NCI-H748 (cell line): ENCODE data around the gene TBX2.
A peak's percentile ranks its signal among the peaks of the same experiment; 100 is the strongest.

Source experiments
- DNase-seq: peaks from one replicate; lab custom pipeline; 2025; ENCODE audit not compliant: unreplicated experiment; lab: John Stamatoyannopoulos, UW

TBX2 gene

GRCh38 chr17:61412143-61412859 is 12.7 kb downstream of the TBX2 start:
- peak; percentile 81 for DNase-seq

GRCh38 chr17:61412860-61413660 is 13.4 kb downstream of the TBX2 start:
- DNase-seq: no peak

GRCh38 chr17:61413661-61414126 is 14.1 kb downstream of the TBX2 start:
- DNase-seq: no peak

- no peak for DNase-seq
Observed at GRCh38 chr17:61414141-61414935, 14.7 kb downstream of the TBX2 start.

GRCh38 chr17:61414936-61415251 is 15.3 kb downstream of the TBX2 start:
- DNase-seq: no peak

GRCh38 chr17:61415374-61416210 is 15.9 kb downstream of the TBX2 start:
- DNase-seq: no peak

GRCh38 chr17:61416211-61416539 is 16.5 kb downstream of the TBX2 start:
- no peak for DNase-seq

- DNase-seq: peak; percentile 76
Observed at GRCh38 chr17:61416540-61417363, 17.1 kb downstream of the TBX2 start.

- DNase-seq: no peak
Observed at GRCh38 chr17:61418449-61418848, 18.8 kb downstream of the TBX2 start.

GRCh38 chr17:61419496-61420046 is 19.9 kb downstream of the TBX2 start:
- no peak for DNase-seq

- no peak for DNase-seq
Observed at GRCh38 chr17:61420052-61420451, 20.4 kb downstream of the TBX2 start.

GRCh38 chr17:61420745-61421398 is 21.2 kb downstream of the TBX2 start:
- DNase-seq: no peak

- DNase-seq: no peak
Observed at GRCh38 chr17:61421460-61421859, 21.8 kb downstream of the TBX2 start.

- DNase-seq: no peak
Observed at GRCh38 chr17:61422116-61422799, 22.6 kb downstream of the TBX2 start.

GRCh38 chr17:61422869-61423268 is 23.2 kb downstream of the TBX2 start:
- no peak for DNase-seq

- DNase-seq: no peak
Observed at GRCh38 chr17:61423967-61424649, 24.5 kb downstream of the TBX2 start.

GRCh38 chr17:61425682-61426481 is 26.2 kb downstream of the TBX2 start:
- peak; percentile 18 for DNase-seq
